GM19467 (cell line): ENCODE data around the gene ERICH4.
"Not testable (repeated sequence)": the region's sequence is repeated elsewhere in the genome, so short reads cannot be mapped to it uniquely, and the experiment has no call there.

Experiments used
- ATAC-seq: cut with Tn5 transposase; IDR thresholded peaks from one replicate; pipeline ENCODE4 v1.9.1; 2021; ENCODE audit warnings: mild to moderate bottlenecking, moderate library complexity; ENCODE audit not compliant: unreplicated experiment

ERICH4 gene

DNA sequence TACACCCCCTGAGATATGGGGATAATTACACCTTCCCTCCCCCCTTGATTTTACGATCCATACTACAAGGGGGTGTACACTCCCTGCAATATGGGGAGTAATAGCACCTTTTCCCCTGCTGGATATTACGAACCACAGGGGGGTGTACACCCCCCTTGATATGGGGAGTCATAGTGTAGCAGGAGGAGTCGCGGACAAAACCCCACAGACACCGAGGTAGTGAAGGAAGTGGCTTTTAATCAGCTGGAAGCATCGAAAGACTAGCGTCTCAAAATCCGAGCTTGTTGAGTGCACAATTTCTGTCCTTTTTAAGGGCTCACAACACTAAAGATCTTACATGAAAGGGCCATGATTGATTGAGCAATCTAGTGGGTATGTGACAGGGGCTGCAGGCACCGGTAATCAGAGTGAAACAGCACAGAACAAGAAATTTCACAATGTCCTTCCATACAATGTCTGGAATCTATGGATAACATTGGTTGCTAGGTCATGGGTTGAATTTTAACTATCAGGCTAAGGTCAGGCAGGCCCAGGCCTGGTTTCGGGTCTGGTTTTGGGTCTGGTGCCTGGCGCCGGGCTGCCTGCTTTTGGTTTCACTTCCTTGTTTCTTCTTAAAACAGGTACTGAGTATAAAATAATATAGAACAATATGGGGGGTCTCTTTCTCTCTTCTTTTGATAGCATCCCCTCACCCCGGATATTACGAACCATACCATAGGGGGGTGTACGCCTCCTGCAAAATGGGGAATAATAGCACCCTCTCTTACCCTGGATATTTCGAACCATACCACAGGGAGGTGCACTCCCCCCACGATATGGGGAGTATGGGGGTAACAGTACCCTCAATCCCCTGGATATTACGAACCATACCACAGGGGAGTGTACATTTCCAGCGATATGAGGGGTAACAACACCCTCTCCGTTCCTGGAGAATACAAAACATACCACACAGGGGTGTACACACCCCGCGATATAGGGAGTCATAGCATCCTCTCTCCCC, 20.6 kb downstream of the ERICH4 start:
- ATAC-seq: not testable (repeated sequence)

- no peak for ATAC-seq
Observed at GRCh38 chr19:41476583-41476982, 33.6 kb downstream of the ERICH4 start.

GRCh38 chr19:41478171-41478570, 35.2 kb downstream of the ERICH4 start:
- ATAC-seq: no peak

DNA sequence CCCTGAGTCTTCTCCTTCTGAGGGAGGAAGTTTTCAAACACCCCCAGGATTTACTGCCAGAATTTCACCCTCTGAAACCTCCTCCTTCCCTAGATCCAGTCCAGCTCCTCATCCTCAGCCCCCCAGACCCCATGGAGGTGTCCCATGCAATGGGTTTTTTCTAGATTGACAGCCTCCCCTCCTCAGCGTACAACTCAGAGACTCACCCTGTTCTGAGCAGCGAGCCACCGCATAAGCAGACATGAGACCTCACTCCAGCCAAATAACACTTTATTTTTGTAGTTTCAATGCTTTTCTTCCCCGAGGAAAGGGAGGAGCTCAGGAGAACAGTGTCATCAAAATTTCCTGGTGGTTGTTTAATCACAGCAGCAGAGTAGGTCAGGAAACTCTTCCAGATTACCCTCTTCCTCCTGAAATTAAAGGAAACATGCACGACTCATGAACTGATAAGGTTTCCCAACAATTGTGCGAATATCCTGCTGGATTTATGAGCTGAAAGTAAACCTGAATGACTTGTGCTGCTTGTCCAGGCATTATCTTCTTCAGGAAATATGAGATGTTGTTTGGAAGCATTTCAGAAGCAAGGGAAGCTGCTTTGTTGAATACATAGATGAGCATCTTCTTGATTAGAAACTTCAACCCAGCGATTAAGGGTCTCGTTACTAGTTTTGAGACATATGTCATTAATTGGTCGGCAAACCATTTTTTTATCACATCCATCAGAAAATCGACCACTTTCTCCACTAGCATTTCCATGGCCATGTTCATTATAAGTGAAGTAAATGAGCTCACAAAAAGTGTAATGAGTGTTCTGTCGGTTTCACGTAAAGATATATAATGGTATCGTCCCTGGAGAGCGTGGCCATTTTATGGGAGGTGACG, 36.2 kb downstream of the ERICH4 start:
- ATAC-seq: no peak

- ATAC-seq: no peak
Observed at GRCh38 chr19:41479757-41480191, 36.8 kb downstream of the ERICH4 start.

GRCh38 chr19:41480336-41480735, 37.4 kb downstream of the ERICH4 start:
- no peak for ATAC-seq

- no peak for ATAC-seq
Observed at GRCh38 chr19:41484822-41485221, 41.9 kb downstream of the ERICH4 start.

GRCh38 chr19:41486953-41487352, 44.0 kb downstream of the ERICH4 start:
- ATAC-seq: not testable (repeated sequence)

DNA sequence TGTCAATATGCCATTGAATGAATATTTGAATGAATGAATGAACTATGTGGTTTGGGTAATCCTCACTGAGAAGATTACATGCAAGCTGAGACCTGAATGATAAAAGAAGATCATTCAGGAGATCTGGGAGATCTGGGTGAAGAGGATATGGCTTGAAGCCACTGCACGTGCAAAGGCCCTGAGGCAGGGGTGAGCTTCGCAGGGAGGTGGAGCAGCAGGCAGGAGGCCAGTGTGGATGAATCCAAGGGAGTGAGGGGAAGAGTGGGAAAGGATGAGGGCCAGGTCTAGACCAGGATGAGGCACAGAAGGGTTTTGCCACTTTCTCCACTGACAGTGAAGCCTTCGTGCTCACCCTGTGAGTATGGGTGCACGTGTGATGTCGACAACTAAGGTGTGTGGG, 49.9 kb downstream of the ERICH4 start:
- ATAC-seq: no peak
